SK-N-SH (cell line): ENCODE measurements around the gene PEX7.

Experiments
- POLR2AphosphoS5 ChIP-seq: IDR thresholded peaks from 2 replicates; pipeline ENCODE4 v1.6.1; 2012; ENCODE audit warnings: low read depth, low read length
- TAF1 ChIP-seq: IDR thresholded peaks from 2 replicates; pipeline ENCODE4 v1.6.1; 2012; ENCODE audit warnings: low read depth, mild to moderate bottlenecking, low read length, moderate library complexity, borderline replicate concordance
- TCF12 ChIP-seq: IDR thresholded peaks from 2 replicates; pipeline ENCODE4 v1.4.0; 2012
- TEAD4 ChIP-seq: IDR thresholded peaks from 2 replicates; pipeline ENCODE4 v1.4.0; 2012; ENCODE audit warnings: mild to moderate bottlenecking, borderline replicate concordance; ENCODE audit not compliant: insufficient read depth
- TF ChIP-seq, protein P1 (sequence below): fragments of 200-600 bp; sonication (generic); IDR thresholded peaks from 2 replicates; pipeline ENCODE4 v1.6.1; 2017; ENCODE audit warnings: antibody characterized with exemption, mild to moderate bottlenecking, moderate library complexity

- TF ChIP-seq, protein P1, sequence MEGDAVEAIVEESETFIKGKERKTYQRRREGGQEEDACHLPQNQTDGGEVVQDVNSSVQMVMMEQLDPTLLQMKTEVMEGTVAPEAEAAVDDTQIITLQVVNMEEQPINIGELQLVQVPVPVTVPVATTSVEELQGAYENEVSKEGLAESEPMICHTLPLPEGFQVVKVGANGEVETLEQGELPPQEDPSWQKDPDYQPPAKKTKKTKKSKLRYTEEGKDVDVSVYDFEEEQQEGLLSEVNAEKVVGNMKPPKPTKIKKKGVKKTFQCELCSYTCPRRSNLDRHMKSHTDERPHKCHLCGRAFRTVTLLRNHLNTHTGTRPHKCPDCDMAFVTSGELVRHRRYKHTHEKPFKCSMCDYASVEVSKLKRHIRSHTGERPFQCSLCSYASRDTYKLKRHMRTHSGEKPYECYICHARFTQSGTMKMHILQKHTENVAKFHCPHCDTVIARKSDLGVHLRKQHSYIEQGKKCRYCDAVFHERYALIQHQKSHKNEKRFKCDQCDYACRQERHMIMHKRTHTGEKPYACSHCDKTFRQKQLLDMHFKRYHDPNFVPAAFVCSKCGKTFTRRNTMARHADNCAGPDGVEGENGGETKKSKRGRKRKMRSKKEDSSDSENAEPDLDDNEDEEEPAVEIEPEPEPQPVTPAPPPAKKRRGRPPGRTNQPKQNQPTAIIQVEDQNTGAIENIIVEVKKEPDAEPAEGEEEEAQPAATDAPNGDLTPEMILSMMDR, result no peak
- TF ChIP-seq POLR2AphosphoS5 (no peak), TAF1 (no peak), TEAD4 (no peak), TCF12 (no peak)
Observed at GRCh38 chr6:136786658-136787057, 35.7 kb upstream of the PEX7 start.
